Stomach smooth muscle (tissue), 2 donors: Measurements from ENCODE around the gene KLF5.

Experiments used
- H3K27ac ChIP-seq: one replicate; pipeline ENCODE4 v1.7.0; 2013; ENCODE audit warnings: mild to moderate bottlenecking, low read length, inconsistent platforms
- H3K27me3 ChIP-seq, 2 donors: one replicate each; pipeline ENCODE4 v1.7.0; 2013; ENCODE audit warnings: low read length in 2 of 2; ENCODE audit not compliant: insufficient read depth in 2 of 2, control insufficient read depth in 1 of 2
- H3K36me3 ChIP-seq, 2 donors: one replicate each; pipeline ENCODE4 v1.7.0; 2013; ENCODE audit warnings: low read length in 2 of 2; ENCODE audit not compliant: control insufficient read depth in 2 of 2, insufficient read depth in 2 of 2
- H3K4me1 ChIP-seq: one replicate; pipeline ENCODE4 v1.7.0; 2013; ENCODE audit warnings: low read length; ENCODE audit not compliant: control insufficient read depth, insufficient read depth
- H3K4me3 ChIP-seq, 2 donors: one replicate each; pipeline ENCODE4 v1.7.0; 2013; ENCODE audit warnings: low read length in 2 of 2
- H3K9ac ChIP-seq, 2 donors: one replicate each; pipeline ENCODE4 v1.7.0; 2013; ENCODE audit warnings: low read length in 2 of 2, mild to moderate bottlenecking in 1 of 2
- H3K9me3 ChIP-seq, 2 donors: one replicate each; pipeline ENCODE4 v1.7.0; 2013; ENCODE audit warnings: low read length in 2 of 2; ENCODE audit not compliant: control insufficient read depth in 2 of 2
- donor health status: healthy.
- donor health status: Pancreatic carcinoma.

KLF5 gene

DNA sequence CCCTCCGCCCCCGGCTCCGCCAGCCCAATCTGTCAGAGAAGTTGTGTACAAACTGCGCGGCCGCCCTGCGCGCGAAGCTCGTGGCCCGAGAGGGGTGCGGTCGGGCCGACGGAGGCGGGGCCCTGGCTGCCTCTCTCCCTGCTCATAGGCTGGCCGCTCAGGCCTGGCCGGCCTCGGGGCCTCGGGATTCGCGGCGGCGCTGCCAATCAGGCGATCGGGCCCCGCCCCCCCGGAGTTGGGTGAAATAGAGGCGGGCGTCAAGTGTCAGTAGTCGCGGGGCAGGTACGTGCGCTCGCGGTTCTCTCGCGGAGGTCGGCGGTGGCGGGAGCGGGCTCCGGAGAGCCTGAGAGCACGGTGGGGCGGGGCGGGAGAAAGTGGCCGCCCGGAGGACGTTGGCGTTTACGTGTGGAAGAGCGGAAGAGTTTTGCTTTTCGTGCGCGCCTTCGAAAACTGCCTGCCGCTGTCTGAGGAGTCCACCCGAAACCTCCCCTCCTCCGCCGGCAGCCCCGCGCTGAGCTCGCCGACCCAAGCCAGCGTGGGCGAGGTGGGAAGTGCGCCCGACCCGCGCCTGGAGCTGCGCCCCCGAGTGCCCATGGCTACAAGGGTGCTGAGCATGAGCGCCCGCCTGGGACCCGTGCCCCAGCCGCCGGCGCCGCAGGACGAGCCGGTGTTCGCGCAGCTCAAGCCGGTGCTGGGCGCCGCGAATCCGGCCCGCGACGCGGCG lies at the start of gene KLF5:
Gene KLF5, plus strand, starts transcription at position 270 of the 724 bp plus-strand sequence. Its CDS starts 323 bp downstream, at position 593.
- Histone ChIP-seq H3K4me3 (peak within 1 kb of the TSS; percentile 78 to 86), H3K4me1 (peaks cover 4% of the 10 kb centered on the region), H3K36me3 (no peaks in the 10 kb centered on the region), H3K27ac (no peak within 1 kb of the TSS), H3K9ac (peak within 1 kb of the TSS; percentile 58 to 63), H3K27me3 (peaks cover 0 to 9% of the 10 kb centered on the region in 2 donors), H3K9me3 (no peaks in the 10 kb centered on the region)

DNA sequence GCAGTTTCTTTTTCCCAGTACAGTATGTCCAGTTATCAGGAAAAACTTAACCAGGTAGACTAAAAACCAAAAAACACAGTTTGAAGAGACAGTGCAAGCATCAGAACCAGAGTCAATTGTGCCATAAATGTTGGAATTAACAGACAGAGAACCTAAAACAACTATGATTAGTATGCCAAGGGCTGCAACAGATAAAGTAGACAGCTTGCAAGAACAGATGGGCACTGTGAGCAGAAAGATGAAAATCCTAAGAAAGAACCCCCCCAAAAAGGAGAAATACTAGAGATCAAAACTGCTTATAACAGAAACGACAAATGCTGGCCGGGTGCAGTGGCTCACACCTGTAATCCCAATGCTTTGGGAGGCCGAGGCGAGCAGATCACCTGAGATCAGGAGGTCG lies 47.1 kb upstream of the KLF5 start:
- Histone ChIP-seq H3K9ac (no peak overlapping the region), H3K4me3 (no peak overlapping the region), H3K4me1 (no peaks in the 10 kb centered on the region), H3K36me3 (peaks cover 0 to 2% of the 10 kb centered on the region in 2 donors), H3K27ac (no peak overlapping the region), H3K9me3 (no peaks in the 10 kb centered on the region), H3K27me3 (no peaks in the 10 kb centered on the region)

DNA sequence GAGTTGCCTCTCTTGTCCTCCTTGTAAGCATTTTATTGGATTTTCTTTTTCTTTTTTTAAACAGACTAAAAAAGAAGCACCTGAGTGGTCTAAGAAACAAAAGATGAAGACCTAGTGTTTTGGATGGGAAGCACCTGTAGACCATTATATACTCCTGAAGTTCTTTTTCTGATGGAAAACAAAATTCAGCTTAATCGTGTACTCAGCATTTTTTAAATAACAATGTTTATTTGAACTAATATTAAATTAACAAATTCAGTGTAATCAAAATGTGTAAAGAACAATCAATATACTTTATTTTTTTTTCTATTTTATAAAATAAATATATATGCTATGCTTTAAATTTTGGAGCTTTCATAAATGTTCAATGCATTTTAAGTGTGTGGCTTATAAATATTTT lies 43.0 kb upstream of the KLF5 start:
- Histone ChIP-seq H3K9me3 (no peaks in the 10 kb centered on the region), H3K27me3 (no peaks in the 10 kb centered on the region), H3K36me3 (peaks cover 0 to 2% of the 10 kb centered on the region in 2 donors), H3K9ac (no peak overlapping the region), H3K27ac (no peak overlapping the region), H3K4me1 (no peaks in the 10 kb centered on the region), H3K4me3 (no peak overlapping the region)

DNA sequence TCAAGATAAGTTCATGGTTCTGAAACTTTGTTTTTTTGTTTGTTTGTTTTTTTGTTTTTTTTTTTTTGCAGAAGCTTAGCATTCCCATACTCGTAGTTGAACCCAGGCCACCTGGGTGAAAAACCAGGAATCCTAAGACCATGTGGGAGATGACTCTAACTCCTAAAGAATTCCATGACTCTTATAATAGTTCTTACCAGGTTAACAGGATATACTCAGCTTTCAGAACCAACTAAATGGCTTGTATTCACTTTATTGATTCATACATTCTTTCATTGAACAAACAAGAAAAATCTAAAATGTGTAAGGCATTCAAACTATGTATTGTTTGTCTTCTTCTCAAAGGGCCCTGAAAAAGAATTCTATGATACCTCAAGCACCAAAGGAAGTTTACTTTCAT lies 40.5 kb upstream of the KLF5 start:
- no peak overlapping the region for H3K27ac ChIP-seq

DNA sequence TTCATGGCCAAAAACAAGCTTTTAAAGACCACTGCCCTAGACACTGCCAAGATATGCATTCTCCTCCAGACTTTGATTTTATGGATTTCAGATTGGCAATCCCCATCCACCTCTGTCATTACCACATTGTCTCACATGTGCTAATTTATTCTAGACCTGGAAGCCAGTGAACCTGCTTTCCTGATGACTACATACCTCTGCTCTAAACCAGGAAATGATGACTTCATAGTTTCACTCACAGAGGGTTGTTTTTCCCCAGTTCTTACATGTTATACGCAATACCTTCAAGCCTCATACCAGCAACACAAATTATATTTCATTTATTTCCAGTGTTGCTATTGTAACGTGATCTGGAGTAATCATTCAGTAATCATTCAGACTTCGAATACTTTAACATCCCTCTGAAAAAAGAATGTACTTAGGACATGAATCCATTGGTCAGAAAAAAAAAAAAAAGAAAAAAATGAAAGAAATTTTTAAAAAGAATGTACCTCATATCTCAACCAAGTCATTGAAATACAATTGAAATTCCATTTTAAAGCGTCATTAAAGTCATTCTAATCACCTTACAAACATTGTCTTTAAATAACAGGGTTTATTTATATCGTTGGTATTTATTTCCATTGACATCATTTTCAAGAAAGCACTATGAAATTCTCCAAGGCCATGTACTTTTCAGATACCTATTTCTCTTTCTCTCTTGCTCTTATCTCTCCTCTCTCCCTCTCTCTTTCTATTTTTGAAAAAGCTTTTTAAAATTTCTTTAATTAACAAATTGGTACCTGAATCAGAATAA lies 33.4 kb upstream of the KLF5 start:
- H3K4me3 ChIP-seq, result no peak overlapping the region
- H3K36me3 ChIP-seq, result no peaks in the 10 kb centered on the region
- H3K9ac ChIP-seq, result no peak overlapping the region
- H3K9me3 ChIP-seq, result no peaks in the 10 kb centered on the region
- no peaks in the 10 kb centered on the region for H3K4me1 ChIP-seq
- H3K27me3 ChIP-seq, result no peaks in the 10 kb centered on the region
- no peak overlapping the region for H3K27ac ChIP-seq

More for the DNA sequence above, 40.5 kb upstream of the KLF5 start:
- Histone ChIP-seq H3K9me3 (no peaks in the 10 kb centered on the region), H3K36me3 (peaks cover 0 to 2% of the 10 kb centered on the region in 2 donors), H3K9ac (no peak overlapping the region), H3K27me3 (no peaks in the 10 kb centered on the region), H3K4me3 (no peak overlapping the region), H3K4me1 (no peaks in the 10 kb centered on the region)

DNA sequence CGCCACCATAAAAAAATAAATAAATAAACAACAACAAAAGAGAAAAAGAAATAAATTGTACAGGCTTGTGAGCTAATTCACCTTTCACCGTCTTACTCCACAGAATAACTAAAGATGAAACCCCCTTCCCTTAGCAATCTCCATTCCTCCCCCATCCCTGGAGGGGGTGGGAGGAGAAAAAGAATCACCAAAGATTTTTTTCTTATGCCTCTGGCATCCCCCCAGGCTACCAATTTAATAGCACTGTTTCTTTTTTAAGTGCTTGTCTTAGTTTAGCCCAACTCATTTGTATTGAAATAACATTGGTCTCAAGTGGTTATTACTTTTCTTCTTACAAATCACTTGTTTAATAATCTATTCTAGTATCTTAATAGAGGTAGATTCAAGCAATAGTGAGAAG lies 23.9 kb upstream of the KLF5 start:
- Histone ChIP-seq H3K4me3 (no peak overlapping the region), H3K9ac (no peak overlapping the region), H3K4me1 (no peaks in the 10 kb centered on the region), H3K9me3 (no peaks in the 10 kb centered on the region), H3K27me3 (no peaks in the 10 kb centered on the region), H3K36me3 (no peaks in the 10 kb centered on the region), H3K27ac (no peak overlapping the region)

DNA sequence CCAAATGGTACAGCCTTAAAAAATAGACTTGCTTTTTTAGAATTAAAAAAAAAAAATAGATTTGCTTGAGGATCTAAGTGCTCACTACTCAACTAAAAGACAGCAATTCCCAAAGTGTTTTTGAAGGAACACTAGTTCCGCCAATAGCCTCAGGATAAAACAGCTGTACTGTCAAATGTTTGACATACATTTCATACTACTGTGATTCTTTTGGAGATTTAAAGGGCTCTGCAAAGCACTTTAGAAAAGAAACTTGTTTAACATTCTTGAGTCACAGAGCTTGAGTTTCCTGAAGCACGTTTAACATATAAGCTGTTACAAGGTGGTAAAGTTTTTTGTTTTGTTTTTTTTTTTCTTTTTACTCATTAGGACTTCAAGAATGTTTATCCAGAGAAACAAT lies 23.1 kb upstream of the KLF5 start:
- H3K9me3 ChIP-seq, result no peaks in the 10 kb centered on the region
- no peaks in the 10 kb centered on the region for H3K4me1 ChIP-seq
- H3K4me3 ChIP-seq, result no peak overlapping the region
- H3K9ac ChIP-seq, result no peak overlapping the region
- no peaks in the 10 kb centered on the region for H3K36me3 ChIP-seq
- no peak overlapping the region for H3K27ac ChIP-seq
- H3K27me3 ChIP-seq, result no peaks in the 10 kb centered on the region

DNA sequence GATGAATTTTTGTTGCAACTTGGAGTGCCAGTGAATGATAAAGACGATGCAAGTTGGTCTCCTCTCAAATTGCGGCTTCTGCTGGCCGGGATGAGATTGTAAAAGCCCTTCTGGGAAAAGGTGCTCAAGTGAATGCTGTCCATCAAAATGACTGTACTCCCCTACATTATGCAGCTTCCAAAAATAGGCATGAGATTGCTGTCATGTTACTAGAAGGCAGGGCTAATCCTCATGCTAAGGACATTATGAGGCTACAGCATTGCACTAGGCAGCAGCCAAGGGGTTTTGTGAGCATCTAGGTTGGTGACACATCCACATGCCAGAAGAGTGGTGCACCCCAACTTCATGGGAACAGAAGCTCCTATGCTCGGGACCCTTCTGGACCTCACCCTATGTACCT lies 22.2 kb upstream of the KLF5 start:
- no peak overlapping the region for H3K27ac ChIP-seq
- H3K9ac ChIP-seq, result no peak overlapping the region
- no peaks in the 10 kb centered on the region for H3K36me3 ChIP-seq
- H3K4me1 ChIP-seq, result no peaks in the 10 kb centered on the region
- H3K4me3 ChIP-seq, result no peak overlapping the region
- no peaks in the 10 kb centered on the region for H3K27me3 ChIP-seq
- no peaks in the 10 kb centered on the region for H3K9me3 ChIP-seq

DNA sequence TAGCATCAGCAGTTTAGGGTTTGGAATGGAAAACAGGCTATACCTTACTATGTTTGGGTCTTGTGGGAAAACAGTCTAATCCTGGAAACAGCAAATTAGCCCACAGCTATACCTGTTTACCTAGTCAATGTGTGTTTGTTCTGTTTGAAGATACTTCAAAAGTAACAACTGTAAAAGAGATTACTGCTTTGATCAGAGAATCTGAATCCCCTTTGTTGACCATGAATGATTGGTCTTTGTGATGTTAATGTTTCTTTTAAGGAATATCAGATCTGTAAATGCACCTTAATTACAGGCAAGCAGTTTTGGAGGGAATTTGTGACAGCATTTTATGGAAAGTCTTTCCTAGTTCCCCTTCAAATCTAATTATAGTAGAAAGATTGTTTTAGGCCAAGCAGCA lies 20.7 kb upstream of the KLF5 start:
- Histone ChIP-seq H3K27ac (no peak overlapping the region), H3K27me3 (no peaks in the 10 kb centered on the region), H3K4me1 (no peaks in the 10 kb centered on the region), H3K36me3 (no peaks in the 10 kb centered on the region), H3K9ac (no peak overlapping the region), H3K9me3 (no peaks in the 10 kb centered on the region), H3K4me3 (no peak overlapping the region)

DNA sequence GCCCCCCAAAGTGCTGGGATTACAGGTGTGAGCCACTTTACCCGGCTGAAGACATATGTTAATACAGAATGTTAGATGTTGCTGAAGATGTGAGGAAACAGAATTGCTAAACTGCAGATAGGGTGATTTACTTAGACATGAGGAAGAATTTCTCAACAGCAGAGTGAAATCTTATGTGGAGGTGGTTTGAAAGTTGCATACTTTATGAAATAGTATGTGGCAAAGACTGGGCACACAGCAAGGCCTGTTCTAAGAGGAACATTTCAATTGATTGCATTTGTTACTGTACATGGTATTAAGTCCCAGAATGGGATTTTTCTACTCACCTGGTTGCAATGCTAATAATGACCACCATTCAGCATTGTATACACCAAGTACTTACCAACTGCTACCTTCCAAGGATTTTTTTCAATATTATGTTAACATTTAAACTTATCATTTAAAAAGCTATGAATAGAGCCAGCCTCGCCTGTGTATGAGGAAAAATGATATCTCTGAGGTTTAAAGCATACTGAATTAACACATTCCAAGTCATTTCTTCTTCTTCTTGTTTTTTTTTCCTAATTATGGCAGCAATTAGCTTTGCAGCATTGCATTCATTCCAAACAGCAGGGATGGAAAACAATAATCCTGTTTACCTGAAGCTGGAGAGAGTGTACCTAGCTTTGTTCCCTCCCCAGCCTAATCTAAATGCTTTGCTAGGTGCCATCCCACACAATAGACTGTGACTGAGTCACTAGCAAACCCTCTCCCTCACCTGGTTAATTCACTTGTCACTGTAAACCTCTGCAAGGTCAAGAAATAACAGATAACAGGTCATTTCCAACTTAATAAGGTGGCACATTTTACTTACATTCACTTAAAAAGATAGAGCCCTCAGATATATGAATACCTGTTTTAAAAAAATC lies 19.4 kb upstream of the KLF5 start:
- Histone ChIP-seq H3K36me3 (no peaks in the 10 kb centered on the region), H3K27ac (no peak overlapping the region), H3K9ac (no peak overlapping the region), H3K27me3 (no peaks in the 10 kb centered on the region), H3K9me3 (no peaks in the 10 kb centered on the region), H3K4me1 (no peaks in the 10 kb centered on the region), H3K4me3 (no peak overlapping the region)
